Measurements from ENCODE around the gene LSM7.

Gene LSM7

DNA sequence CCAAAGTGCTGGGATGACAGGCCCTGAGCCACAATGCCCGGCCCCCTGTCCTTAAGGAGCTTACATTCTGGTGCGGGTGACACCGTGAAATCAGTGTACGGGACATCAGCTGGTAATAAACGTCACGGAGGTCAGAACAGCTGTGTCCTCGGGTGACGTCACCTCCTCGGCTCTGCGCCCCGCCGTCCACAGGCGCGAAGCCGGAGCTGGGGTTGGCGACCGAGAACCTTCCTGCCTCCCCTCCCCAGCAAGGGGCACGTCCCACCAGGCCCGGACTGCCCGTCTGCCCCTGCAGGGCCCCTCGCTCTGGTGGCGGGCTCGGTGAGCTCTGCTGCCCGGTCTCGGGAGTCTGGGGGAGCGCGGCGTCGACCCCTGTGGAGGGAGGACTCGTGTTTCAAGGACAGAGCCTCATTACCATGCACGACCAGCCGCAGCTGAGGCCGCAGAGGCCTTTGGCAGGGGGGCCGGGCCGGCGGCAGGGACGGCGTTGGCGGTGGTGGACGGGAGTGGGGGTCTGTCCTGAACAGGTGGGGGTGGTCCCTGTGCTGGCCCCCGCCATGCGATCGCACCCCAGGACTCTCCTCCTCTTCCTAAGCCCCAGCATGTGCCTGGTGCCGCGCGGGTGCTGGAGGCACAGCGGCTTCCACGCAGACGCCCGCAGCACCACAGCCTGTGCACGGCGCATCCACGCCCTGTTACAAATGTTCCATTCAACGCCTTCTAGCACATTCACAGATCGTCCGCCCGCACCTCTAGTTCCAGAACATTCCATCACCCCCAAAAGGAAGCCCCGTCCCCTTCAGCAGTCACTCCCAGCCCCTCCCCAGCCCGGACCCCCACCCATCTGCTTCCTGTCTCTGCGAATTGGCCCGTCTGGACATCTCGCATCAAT, 25.8 kb downstream of the LSM7 start:
- no peak overlapping the region for H3K9ac ChIP-seq (ENCODE audit: low read length)

DNA sequence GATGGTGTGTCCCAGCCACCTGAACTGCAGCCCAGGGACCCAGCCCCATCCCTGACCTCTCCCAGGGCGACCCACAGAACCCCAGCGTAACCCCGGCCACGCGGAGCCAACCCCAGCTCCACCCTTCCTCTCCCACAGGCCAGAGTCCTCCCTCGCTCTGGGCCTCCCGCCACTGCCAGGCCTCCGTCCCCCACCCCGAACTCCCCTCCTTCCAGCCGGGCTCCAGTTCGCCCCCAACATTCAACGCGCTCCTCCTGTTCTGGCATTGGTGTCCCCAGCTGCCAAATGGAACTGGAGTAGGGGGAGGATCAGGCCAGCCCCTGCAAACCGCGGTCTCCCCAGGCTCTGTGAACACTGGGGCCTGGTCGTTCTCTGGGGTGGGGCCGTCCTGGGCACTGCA, 27.9 kb downstream of the LSM7 start:
- Histone ChIP-seq H3K27ac (ENCODE audit: low read depth, low read length) (no peak overlapping the region), H3K4me1 (ENCODE audit: insufficient read depth, low read length) (peaks cover 2% of the 10 kb centered on the region), H3K36me3 (ENCODE audit: insufficient read depth, low read length) (no peaks in the 10 kb centered on the region), H3K27me3 (ENCODE audit: control insufficient read depth in 1 of 2, insufficient read depth in 2 of 2, low read length in 2 of 2) (peaks cover 4 to 33% of the 10 kb centered on the region in 2 donors), H3K4me3 (ENCODE audit: low read depth in 1 of 2, low read length in 2 of 2) (no peak overlapping the region), H3K9me3 (ENCODE audit: low read length) (no peaks in the 10 kb centered on the region), H3K9ac (ENCODE audit: low read length) (no peak overlapping the region)

More for the DNA sequence above, 25.8 kb downstream of the LSM7 start:
- Histone ChIP-seq H3K4me3 (ENCODE audit: low read depth in 1 of 2, low read length in 2 of 2) (no peak overlapping the region), H3K27ac (ENCODE audit: low read depth, low read length) (no peak overlapping the region), H3K27me3 (ENCODE audit: control insufficient read depth in 1 of 2, insufficient read depth in 2 of 2, low read length in 2 of 2) (peaks cover 4 to 53% of the 10 kb centered on the region in 2 donors), H3K4me1 (ENCODE audit: insufficient read depth, low read length) (no peaks in the 10 kb centered on the region), H3K9me3 (ENCODE audit: low read length) (no peaks in the 10 kb centered on the region), H3K36me3 (ENCODE audit: insufficient read depth, low read length) (no peaks in the 10 kb centered on the region)

DNA sequence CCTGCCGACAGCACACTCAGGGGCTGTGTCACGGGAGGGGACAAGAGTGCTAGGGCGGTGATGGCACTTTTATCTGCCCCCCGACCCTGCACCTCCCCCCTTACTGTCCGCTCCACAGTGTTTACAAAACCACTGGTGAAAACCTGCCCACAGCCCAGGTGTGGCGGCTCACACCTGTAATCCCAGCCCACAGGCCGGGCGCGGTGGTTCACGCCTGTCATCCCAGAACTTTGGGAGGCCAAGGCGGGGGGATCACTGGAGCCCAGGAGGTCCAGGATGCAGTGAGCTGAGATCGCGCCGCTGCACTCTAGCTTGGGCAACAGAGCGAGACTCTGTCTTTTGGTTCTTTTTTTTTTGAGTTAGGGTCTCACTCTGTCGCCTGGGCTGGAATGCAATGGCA, 32.2 kb downstream of the LSM7 start:
- Histone ChIP-seq H3K27me3 (ENCODE audit: control insufficient read depth in 1 of 2, insufficient read depth in 2 of 2, low read length in 2 of 2) (peaks cover 0 to 15% of the 10 kb centered on the region in 2 donors), H3K9ac (ENCODE audit: low read length) (no peak overlapping the region), H3K4me3 (ENCODE audit: low read depth in 1 of 2, low read length in 2 of 2) (no peak overlapping the region)

DNA sequence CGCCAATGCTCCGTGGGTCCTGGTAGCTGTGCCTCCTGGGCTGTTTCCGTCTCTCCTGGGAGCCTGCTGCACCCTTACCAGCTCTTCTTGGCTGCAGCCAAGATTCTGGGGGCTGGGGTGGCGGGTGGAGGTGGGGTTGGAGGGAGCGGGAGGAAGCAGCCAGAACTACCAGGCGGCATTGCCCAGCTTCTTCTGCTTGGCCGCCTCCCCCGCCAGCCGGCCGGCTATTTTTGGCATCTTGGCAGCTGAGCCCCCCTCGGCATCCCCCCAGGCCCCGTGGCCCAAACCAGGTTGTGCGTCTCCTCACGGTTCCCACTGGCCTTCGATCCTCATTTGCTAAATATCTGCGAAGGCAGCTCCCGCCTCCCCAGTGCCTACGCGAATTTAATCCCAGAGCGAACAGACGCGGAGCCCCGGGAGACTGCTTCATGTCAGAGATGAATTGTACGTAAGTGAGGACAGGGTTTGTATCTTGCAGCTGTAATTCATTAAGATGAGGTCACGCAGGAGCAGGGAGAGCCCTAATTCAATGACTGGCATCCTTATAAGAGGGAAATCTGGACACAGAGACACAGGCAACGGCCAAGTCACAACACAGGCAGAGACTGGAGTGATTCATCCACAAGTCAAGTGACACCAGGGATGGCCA, 33.6 kb downstream of the LSM7 start:
- peak overlapping the region; percentile 49 for H3K9ac ChIP-seq (ENCODE audit: low read length)
- no peaks in the 10 kb centered on the region for H3K36me3 ChIP-seq (ENCODE audit: insufficient read depth, low read length)
- H3K9me3 ChIP-seq (ENCODE audit: low read length), result no peaks in the 10 kb centered on the region
- peak overlapping the region; percentile 27 for H3K27ac ChIP-seq (ENCODE audit: low read depth, low read length)
- H3K4me3 ChIP-seq (ENCODE audit: low read depth in 1 of 2, low read length in 2 of 2), result peak overlapping the region in 1 of 2 donors; percentile 32
- H3K4me1 ChIP-seq (ENCODE audit: insufficient read depth, low read length), result peaks cover 31% of the 10 kb centered on the region
- peaks cover 0 to 25% of the 10 kb centered on the region in 2 donors for H3K27me3 ChIP-seq (ENCODE audit: control insufficient read depth in 1 of 2, insufficient read depth in 2 of 2, low read length in 2 of 2)

More for the DNA sequence above, 32.2 kb downstream of the LSM7 start:
- Histone ChIP-seq H3K36me3 (ENCODE audit: insufficient read depth, low read length) (no peaks in the 10 kb centered on the region), H3K4me1 (ENCODE audit: insufficient read depth, low read length) (peaks cover 19% of the 10 kb centered on the region), H3K27ac (ENCODE audit: low read depth, low read length) (no peak overlapping the region), H3K9me3 (ENCODE audit: low read length) (no peaks in the 10 kb centered on the region)

DNA sequence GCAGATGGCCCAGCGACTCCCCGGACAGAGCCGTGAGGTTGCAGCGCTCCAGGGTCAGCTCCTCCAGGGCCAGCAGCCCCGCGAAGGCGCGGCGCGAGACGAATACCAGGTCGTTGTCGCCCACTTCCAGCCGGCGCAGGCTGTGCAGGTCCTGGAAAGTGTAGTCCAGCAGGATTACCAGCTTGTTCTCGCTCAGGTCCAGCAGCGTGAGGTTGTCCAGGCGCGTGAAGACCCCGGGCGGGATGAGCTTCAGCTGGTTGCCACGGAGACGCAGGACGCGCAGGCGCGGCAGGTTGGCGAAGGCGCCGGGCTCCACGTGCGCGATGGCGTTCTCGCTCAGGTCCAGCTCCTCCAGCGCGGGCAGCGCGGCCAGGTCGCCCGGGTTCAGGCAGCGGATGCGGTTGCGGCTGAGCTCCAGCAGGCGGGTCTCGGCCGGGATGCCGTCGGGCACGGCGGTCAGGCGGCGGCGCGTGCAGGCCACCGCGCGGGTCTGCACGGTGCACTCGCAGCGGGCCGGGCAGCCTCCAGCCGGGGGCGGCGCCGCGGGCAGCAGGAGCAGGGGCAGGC, 37.1 kb downstream of the LSM7 start:
- Histone ChIP-seq H3K27ac (ENCODE audit: low read depth, low read length) (no peak overlapping the region), H3K4me1 (ENCODE audit: insufficient read depth, low read length) (peaks cover 31% of the 10 kb centered on the region)

DNA sequence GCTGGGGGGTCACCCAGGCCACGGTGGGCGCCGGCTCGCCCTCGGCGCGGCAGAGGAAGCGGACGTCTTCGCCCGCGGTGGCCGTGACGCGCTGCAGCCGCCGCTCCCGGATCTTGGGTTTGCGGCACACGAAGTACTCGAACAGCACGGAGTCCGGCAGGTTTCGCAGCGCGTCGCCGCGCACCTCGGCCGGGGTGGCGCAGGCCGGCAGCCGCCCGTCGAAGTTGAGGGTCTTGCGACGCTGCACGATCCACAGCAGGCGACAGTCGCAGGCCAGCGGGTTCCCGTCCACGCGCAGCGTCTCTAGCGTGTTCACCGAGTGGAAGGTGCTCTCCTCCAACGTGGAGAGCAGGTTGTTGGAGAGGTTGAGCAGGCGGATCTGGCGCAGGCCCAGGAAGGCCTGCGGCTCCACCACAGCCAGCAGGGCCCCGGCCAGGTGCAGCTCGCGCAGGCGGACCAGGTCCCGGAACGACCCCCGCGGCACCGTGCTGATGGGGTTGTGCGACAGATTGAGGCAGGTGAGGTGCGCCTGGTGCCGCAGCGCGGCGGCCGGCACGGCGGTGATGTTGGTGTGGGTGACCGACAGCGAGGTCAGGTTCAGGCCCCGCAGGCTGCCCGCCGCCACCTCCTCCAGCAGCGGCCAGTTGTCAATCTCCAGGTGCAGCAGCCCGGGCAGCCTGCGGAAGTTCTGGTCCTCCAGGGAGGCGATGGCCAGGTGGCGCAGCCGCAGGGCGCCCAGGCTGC, 37.8 kb downstream of the LSM7 start:
- Histone ChIP-seq H3K9me3 (ENCODE audit: low read length) (no peaks in the 10 kb centered on the region), H3K27me3 (ENCODE audit: control insufficient read depth in 1 of 2, insufficient read depth in 2 of 2, low read length in 2 of 2) (peaks cover 0 to 34% of the 10 kb centered on the region in 2 donors), H3K4me1 (ENCODE audit: insufficient read depth, low read length) (peaks cover 30% of the 10 kb centered on the region), H3K9ac (ENCODE audit: low read length) (no peak overlapping the region), H3K4me3 (ENCODE audit: low read depth in 1 of 2, low read length in 2 of 2) (peak overlapping the region in 1 of 2 donors; percentile 16), H3K27ac (ENCODE audit: low read depth, low read length) (no peak overlapping the region), H3K36me3 (ENCODE audit: insufficient read depth, low read length) (no peaks in the 10 kb centered on the region)

More for the DNA sequence above, 37.1 kb downstream of the LSM7 start:
- H3K27me3 ChIP-seq (ENCODE audit: control insufficient read depth in 1 of 2, insufficient read depth in 2 of 2, low read length in 2 of 2), result peaks cover 0 to 34% of the 10 kb centered on the region in 2 donors
- H3K9me3 ChIP-seq (ENCODE audit: low read length), result no peaks in the 10 kb centered on the region
- no peak overlapping the region for H3K9ac ChIP-seq (ENCODE audit: low read length)
- H3K4me3 ChIP-seq (ENCODE audit: low read depth in 1 of 2, low read length in 2 of 2), result peak overlapping the region in 1 of 2 donors; percentile 16
- H3K36me3 ChIP-seq (ENCODE audit: insufficient read depth, low read length), result no peaks in the 10 kb centered on the region

DNA sequence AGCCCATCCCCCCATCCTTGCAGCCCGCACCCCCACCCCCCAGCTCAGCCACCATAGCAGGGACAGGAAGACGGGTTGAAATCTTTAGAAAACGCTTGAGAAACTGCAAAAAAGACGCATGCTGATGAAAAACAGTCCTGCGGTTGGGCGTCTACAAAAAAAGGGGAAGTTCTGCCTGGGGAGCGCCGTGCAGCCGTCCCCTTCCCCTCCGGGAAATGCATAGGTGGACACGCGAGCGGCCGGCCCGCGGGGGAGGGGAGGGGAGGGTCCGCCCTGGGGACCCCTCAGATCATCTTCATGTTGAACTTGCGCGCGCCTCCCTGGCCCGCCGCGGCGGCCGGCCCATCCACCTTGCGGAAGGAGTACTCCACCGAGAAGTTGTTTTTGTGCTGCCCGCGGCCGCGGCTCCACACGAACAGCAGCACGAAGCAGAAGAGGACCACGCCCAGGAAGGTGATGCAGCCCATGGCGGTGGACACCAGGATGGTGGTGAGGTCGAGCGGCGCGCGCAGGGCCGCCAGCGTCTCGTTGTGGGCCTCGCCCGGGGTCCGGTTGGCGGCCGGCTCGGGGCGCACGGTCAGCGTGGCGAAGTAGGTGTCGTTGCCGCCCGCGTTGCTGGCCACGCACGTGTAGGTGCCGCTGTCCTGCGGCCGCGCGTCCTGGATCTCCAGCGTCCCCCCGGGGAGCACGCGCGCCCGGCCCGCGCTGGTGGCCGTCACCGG, 38.5 kb downstream of the LSM7 start:
- Histone ChIP-seq H3K9ac (ENCODE audit: low read length) (no peak overlapping the region), H3K36me3 (ENCODE audit: insufficient read depth, low read length) (no peaks in the 10 kb centered on the region), H3K4me3 (ENCODE audit: low read depth in 1 of 2, low read length in 2 of 2) (no peak overlapping the region)

DNA sequence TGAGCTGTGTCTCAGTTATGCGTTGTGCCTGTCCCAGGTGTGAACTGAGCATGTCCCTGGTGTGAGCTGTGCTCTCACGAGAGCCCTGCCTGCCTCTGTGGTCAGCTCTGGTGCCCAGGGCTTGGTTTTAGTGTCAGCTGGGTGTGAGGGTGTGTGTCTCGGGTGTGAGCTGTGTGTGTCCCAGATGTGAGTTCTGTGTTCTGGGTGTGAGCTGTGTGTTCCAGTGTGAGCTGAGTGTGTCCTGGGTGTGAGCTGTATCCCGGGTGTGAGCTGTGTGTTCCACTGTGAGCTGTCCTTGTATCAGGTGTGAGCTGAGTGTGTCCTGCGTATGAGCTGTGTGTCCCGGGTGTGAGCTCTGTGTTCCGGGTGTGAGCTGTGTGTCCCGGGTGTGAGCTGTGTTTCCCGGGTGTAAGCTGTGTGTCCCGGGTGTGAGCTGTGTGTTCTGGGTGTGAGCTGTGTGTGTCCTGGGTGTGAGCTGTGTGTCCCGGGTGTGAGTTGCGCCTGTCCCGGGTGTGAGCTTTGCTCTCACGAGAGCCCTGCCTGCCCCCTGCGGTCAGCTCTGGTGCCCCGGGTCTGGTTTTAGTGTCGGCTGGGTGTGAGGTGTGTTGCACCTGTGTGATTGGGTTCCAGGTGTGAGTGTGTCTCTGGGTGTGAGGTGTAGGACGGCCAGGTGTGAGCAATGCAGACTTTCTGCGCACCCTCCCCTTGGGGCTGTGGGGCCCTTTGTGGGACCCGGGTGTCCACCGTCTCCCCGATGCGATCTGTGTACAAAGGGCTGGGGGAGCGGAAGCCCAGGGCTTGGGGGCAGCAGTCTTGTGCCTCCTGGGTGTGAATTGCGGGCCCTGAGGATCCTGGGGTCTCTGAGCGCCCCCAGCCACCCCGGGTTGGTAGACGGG, 39.3 kb downstream of the LSM7 start:
- no peak overlapping the region for H3K27ac ChIP-seq (ENCODE audit: low read depth, low read length)
- peaks cover 0 to 34% of the 10 kb centered on the region in 2 donors for H3K27me3 ChIP-seq (ENCODE audit: control insufficient read depth in 1 of 2, insufficient read depth in 2 of 2, low read length in 2 of 2)
- H3K9ac ChIP-seq (ENCODE audit: low read length), result no peak overlapping the region
- no peak overlapping the region for H3K4me3 ChIP-seq (ENCODE audit: low read depth in 1 of 2, low read length in 2 of 2)
- H3K9me3 ChIP-seq (ENCODE audit: low read length), result no peaks in the 10 kb centered on the region
- no peaks in the 10 kb centered on the region for H3K36me3 ChIP-seq (ENCODE audit: insufficient read depth, low read length)
- H3K4me1 ChIP-seq (ENCODE audit: insufficient read depth, low read length), result peaks cover 18% of the 10 kb centered on the region

More for the DNA sequence above, 38.5 kb downstream of the LSM7 start:
- Histone ChIP-seq H3K27me3 (ENCODE audit: control insufficient read depth in 1 of 2, insufficient read depth in 2 of 2, low read length in 2 of 2) (peaks cover 0 to 34% of the 10 kb centered on the region in 2 donors), H3K4me1 (ENCODE audit: insufficient read depth, low read length) (peaks cover 23% of the 10 kb centered on the region), H3K9me3 (ENCODE audit: low read length) (no peaks in the 10 kb centered on the region), H3K27ac (ENCODE audit: low read depth, low read length) (no peak overlapping the region)

DNA sequence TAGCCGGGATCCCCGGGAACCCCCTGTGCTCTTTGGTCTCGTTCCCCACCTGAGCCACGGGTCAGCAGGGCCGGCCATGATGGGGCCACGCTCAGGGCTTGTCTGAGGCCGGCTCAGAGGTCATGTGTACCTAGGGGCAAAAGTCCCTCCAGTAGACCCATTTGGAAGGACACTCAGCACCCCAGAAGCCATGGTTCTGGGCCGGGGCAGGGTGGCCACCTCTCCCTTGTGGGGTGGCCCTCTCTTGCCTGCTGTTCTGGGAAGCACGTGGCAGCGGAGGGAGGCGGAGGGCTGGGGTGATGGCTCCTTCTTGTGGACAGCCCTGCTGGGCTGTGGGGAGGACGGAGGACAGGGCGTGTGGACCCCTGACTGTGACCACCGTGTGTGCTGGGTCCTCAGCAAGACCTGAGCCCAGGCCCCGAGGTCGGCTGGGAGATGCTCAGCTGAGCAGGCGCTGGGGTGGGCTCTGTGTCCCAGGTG, 40.0 kb downstream of the LSM7 start:
- Histone ChIP-seq H3K27ac (ENCODE audit: low read depth, low read length) (no peak overlapping the region), H3K4me3 (ENCODE audit: low read depth in 1 of 2, low read length in 2 of 2) (no peak overlapping the region)

More for the DNA sequence above, 40.0 kb downstream of the LSM7 start:
- Histone ChIP-seq H3K36me3 (ENCODE audit: insufficient read depth, low read length) (no peaks in the 10 kb centered on the region), H3K9me3 (ENCODE audit: low read length) (no peaks in the 10 kb centered on the region), H3K4me1 (ENCODE audit: insufficient read depth, low read length) (peaks cover 15% of the 10 kb centered on the region), H3K27me3 (ENCODE audit: control insufficient read depth in 1 of 2, insufficient read depth in 2 of 2, low read length in 2 of 2) (peaks cover 0 to 34% of the 10 kb centered on the region in 2 donors), H3K9ac (ENCODE audit: low read length) (no peak overlapping the region)
